Hepatocyte (in vitro differentiated cells): ENCODE results near the gene DMD. TPM values are rescaled to one million over a fixed set of nuclear protein-coding genes. Genes with fewer than 3 reads are reported as not detected.

Experiments
- DNase-seq: peaks from one replicate; pipeline ENCODE4 v3.0.0-alpha.2; 2016; ENCODE audit warnings: low spot score
- H2AFZ ChIP-seq: fragments of 200-600 bp; sonication (generic); 2 replicates; pipeline ENCODE4 v1.6.0; 2016; ENCODE audit warnings: antibody characterized with exemption, mild to moderate bottlenecking
- H3K27ac ChIP-seq: fragments of 200-600 bp; sonication (generic); 2 replicates; pipeline ENCODE4 v1.5.1; 2016; ENCODE audit warnings: mild to moderate bottlenecking
- H3K27me3 ChIP-seq: fragments of 200-600 bp; sonication (generic); 2 replicates; pipeline ENCODE4 v1.6.1; 2016
- H3K36me3 ChIP-seq: fragments of 200-600 bp; sonication (generic); replicated peaks from 2 replicates; pipeline ENCODE4 v1.5.1; 2016; ENCODE audit warnings: low read depth; ENCODE audit not compliant: insufficient read depth
- H3K4me1 ChIP-seq: fragments of 200-600 bp; sonication (generic); 2 replicates; pipeline ENCODE4 v1.5.1; 2016; ENCODE audit warnings: mild to moderate bottlenecking, moderate library complexity; ENCODE audit not compliant: insufficient read depth
- H3K4me2 ChIP-seq: fragments of 200-600 bp; sonication (generic); 2 replicates; pipeline ENCODE4 v1.6.0; 2016
- H3K4me3 ChIP-seq: fragments of 200-600 bp; sonication (generic); 2 replicates; pipeline ENCODE4 v1.5.1; 2016; ENCODE audit warnings: mild to moderate bottlenecking
- H3K79me2 ChIP-seq: fragments of 200-600 bp; sonication (generic); 2 replicates; pipeline ENCODE4 v1.6.0; 2017; ENCODE audit warnings: mild to moderate bottlenecking
- H3K9me2 ChIP-seq: fragments of 200-600 bp; sonication (generic); replicated peaks from 2 replicates; pipeline ENCODE4 v1.6.0; 2017; ENCODE audit warnings: mild to moderate bottlenecking; ENCODE audit not compliant: insufficient read depth
- H3K9me3 ChIP-seq: fragments of 200-600 bp; sonication (generic); 2 replicates; pipeline ENCODE4 v1.5.1; 2016; ENCODE audit warnings: low read depth, mild to moderate bottlenecking
- H4K20me1 ChIP-seq: fragments of 200-600 bp; sonication (generic); 2 replicates; pipeline ENCODE4 v1.6.0; 2016; ENCODE audit warnings: mild to moderate bottlenecking; ENCODE audit not compliant: insufficient read depth, poor library complexity, severe bottlenecking
- EZH2 ChIP-seq: fragments of 200-600 bp; sonication (generic); IDR thresholded peaks from 2 replicates; pipeline ENCODE4 v1.6.1; 2016; ENCODE audit warnings: antibody characterized with exemption, mild to moderate bottlenecking, borderline replicate concordance
- EZH2phosphoT487 ChIP-seq: fragments of 200-600 bp; sonication (generic); IDR thresholded peaks from one replicate; pipeline ENCODE4 v1.6.1; 2018; ENCODE audit warnings: antibody characterized with exemption, mild to moderate bottlenecking, low read depth, moderate library complexity; ENCODE audit not compliant: unreplicated experiment, severe bottlenecking
- WGBS: methylation state at CpG from one replicate; pipeline ENCODE4 v1.1.6; 2016; ENCODE audit warnings: low lambda C conversion rate; ENCODE audit errors: missing lambda C conversion rate; 5-methylcytosine and 5-hydroxymethylcytosine counted together
- polyA plus RNA-seq: library from polyadenylated mRNA; unstranded; fragments of >200 nt; fragmentation: Nextera tagmentation; extraction: Ambion mirVana; gene quantifications from 2 replicates; pipeline ENCODE4 v1.2.1, GENCODE V29; 2016
- total RNA-seq: library from RNA; depleted of rRNA; stranded (reverse); fragments of >200 nt; gene quantifications from 2 replicates; pipeline ENCODE4 v1.2.3, GENCODE V29; 2014
- TF ChIP-seq, protein P1 (sequence below): fragments of 200-600 bp; sonication (generic); IDR thresholded peaks from 2 replicates; pipeline ENCODE4 v1.5.1; 2016; ENCODE audit warnings: antibody characterized with exemption, mild to moderate bottlenecking; ENCODE audit not compliant: poor library complexity

The DMD gene
- total and polyA plus RNA-seq, 2 experiments from 2014 or later, result 14.2 to 27.8 TPM

DNA sequence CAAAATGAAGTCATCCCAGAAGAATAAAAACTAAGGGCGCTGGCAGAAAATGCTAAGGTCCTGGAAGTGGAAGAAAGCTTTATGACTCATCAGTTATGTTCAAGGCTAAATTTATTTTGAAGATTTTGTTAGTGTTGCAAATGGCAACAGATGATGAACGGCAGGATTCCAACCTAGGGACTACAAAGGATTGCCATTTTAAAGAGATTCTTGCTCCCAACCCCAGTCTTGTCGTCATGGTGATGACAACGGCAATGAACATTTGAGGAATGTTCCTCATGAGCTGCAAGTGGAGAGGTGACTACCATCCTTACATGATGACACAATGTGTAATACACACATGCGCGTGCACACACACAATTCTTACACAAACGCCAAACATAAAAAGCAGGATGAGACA lies 2085.1 kb downstream of the DMD start:
- no peak for TF ChIP-seq EZH2
- TF ChIP-seq, protein P1, sequence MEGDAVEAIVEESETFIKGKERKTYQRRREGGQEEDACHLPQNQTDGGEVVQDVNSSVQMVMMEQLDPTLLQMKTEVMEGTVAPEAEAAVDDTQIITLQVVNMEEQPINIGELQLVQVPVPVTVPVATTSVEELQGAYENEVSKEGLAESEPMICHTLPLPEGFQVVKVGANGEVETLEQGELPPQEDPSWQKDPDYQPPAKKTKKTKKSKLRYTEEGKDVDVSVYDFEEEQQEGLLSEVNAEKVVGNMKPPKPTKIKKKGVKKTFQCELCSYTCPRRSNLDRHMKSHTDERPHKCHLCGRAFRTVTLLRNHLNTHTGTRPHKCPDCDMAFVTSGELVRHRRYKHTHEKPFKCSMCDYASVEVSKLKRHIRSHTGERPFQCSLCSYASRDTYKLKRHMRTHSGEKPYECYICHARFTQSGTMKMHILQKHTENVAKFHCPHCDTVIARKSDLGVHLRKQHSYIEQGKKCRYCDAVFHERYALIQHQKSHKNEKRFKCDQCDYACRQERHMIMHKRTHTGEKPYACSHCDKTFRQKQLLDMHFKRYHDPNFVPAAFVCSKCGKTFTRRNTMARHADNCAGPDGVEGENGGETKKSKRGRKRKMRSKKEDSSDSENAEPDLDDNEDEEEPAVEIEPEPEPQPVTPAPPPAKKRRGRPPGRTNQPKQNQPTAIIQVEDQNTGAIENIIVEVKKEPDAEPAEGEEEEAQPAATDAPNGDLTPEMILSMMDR, result no peak
- no peak for TF ChIP-seq EZH2phosphoT487
- H3K79me2 ChIP-seq, result no peaks in the 10 kb centered on the region
- H2AFZ ChIP-seq, result no peak overlapping the region
- H3K27me3 ChIP-seq, result no peaks in the 10 kb centered on the region
- H3K4me1 ChIP-seq, result no peaks in the 10 kb centered on the region
- 93% methylated on average over 7 of the region's 7 CpGs for WGBS
- H3K9me3 ChIP-seq, result no peaks in the 10 kb centered on the region
- no peaks in the 10 kb centered on the region for H3K36me3 ChIP-seq
- H3K4me2 ChIP-seq, result no peak overlapping the region
- no peaks in the 10 kb centered on the region for H4K20me1 ChIP-seq
- no peak overlapping the region for H3K4me3 ChIP-seq
- no peak overlapping the region for H3K27ac ChIP-seq
- DNase-seq, result no peak
- no peaks in the 10 kb centered on the region for H3K9me2 ChIP-seq

DNA sequence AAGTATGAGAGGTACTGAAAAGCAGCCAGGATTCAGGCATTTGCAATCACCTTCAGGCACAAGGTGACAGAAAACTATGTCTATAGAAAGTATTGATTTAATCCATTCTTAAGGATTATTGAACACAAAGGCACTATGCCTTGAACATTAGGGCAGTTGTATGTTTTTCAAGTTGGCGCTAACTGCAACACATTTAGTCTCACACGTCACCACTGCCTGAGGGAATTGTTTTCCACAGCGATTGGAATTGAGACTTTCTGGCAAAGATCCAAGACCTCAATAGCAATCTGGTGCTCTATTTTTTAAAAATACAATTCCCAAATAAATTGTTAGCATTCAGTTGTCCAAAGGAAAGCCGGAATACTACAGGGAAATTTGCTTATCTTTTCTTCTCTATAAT lies 2086.8 kb downstream of the DMD start:
- Histone ChIP-seq H3K4me1 (no peaks in the 10 kb centered on the region), H3K4me2 (no peak overlapping the region), H3K36me3 (no peaks in the 10 kb centered on the region), H4K20me1 (no peaks in the 10 kb centered on the region), H2AFZ (no peak overlapping the region), H3K27ac (no peak overlapping the region), H3K4me3 (no peak overlapping the region), H3K79me2 (no peaks in the 10 kb centered on the region), H3K9me2 (no peaks in the 10 kb centered on the region), H3K27me3 (no peaks in the 10 kb centered on the region), H3K9me3 (no peaks in the 10 kb centered on the region)
- 67% methylated on average over 4 of the region's 4 CpGs for WGBS
- DNase-seq, result no peak
- TF ChIP-seq EZH2phosphoT487, result no peak
- TF ChIP-seq, protein P1, result no peak

DNA sequence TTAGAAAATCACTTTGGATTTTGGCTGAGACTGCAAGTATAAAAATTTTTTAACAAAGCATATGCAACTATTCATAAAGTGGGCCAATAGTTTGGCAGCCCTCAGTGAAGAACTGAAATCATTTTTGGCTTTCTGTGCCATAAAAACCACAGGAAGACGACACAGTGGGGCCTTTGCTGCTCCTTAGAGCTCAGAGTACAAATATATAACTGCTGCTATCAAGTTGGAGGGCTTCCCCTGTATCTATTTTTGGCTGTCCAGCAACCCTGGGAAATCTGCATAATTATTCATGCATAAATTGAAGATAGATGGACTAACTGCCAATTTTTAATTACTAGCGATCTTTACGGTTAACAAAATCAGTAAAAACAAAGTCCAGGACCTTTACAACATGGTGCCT lies 2088.0 kb downstream of the DMD start:
- Histone ChIP-seq H3K4me3 (no peak overlapping the region), H3K27ac (no peak overlapping the region), H3K36me3 (no peaks in the 10 kb centered on the region), H2AFZ (no peak overlapping the region), H3K9me3 (no peaks in the 10 kb centered on the region), H3K79me2 (no peaks in the 10 kb centered on the region), H4K20me1 (no peaks in the 10 kb centered on the region), H3K4me1 (no peaks in the 10 kb centered on the region), H3K4me2 (no peak overlapping the region), H3K27me3 (no peaks in the 10 kb centered on the region), H3K9me2 (no peaks in the 10 kb centered on the region)
- WGBS, result 76% methylated on average over 3 of the region's 3 CpGs
- DNase-seq, result no peak
- TF ChIP-seq, protein P1, result no peak
- TF ChIP-seq EZH2phosphoT487 (no peak), EZH2 (no peak)

DNA sequence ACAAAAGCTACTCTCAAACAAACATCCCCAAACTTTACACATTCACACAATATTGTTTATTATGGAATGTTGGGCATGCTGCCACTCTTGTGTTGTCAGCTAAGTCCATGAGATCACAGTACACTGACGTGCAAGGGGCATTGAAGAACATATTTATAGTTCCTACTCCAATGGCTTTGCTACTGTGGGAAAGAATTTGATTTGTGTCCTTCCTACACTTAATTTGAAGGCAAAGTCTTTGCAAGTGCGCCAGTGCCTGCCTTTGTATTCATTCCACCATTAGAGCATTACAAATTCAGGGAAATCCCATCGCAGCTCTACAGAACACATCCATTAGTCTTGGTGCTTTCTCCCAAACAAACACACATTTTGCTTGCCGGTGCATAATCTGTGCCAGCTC lies 2094.1 kb downstream of the DMD start:
- WGBS, result 72% methylated on average over 4 of the region's 4 CpGs
- H3K4me1 ChIP-seq, result no peaks in the 10 kb centered on the region
- DNase-seq, result no peak
- no peak overlapping the region for H3K4me2 ChIP-seq
- H2AFZ ChIP-seq, result no peak overlapping the region
- H3K4me3 ChIP-seq, result no peak overlapping the region
- H3K9me3 ChIP-seq, result no peaks in the 10 kb centered on the region
- no peak overlapping the region for H3K27ac ChIP-seq
- no peaks in the 10 kb centered on the region for H4K20me1 ChIP-seq
- no peaks in the 10 kb centered on the region for H3K79me2 ChIP-seq
- no peaks in the 10 kb centered on the region for H3K36me3 ChIP-seq
- no peaks in the 10 kb centered on the region for H3K9me2 ChIP-seq
- TF ChIP-seq EZH2, result no peak
- TF ChIP-seq, protein P1, result no peak
- no peak for TF ChIP-seq EZH2phosphoT487
- H3K27me3 ChIP-seq, result no peaks in the 10 kb centered on the region
